Transverse colon (tissue), 4 donors: Measurements from ENCODE around the gene TMTC2. TPM values are rescaled to one million over a fixed set of nuclear protein-coding genes. Genes with fewer than 3 reads are reported as not detected.

Experiments
- DNase-seq: peaks from one replicate; pipeline ENCODE4 v3.0.0-alpha.2; 2019
- H3K27ac ChIP-seq, 4 donors: fragments of 200-600 bp; sonication (generic); 2 replicates each; pipeline ENCODE4 v1.5.1; 2016 to 2018; ENCODE audit warnings: inconsistent platforms in 4 of 4
- H3K27me3 ChIP-seq: fragments of 200-600 bp; sonication (generic); 2 replicates; pipeline ENCODE4 v1.5.1; 2017; ENCODE audit warnings: inconsistent platforms
- H3K36me3 ChIP-seq, 4 donors: fragments of 200-600 bp; sonication (generic); 2 replicates each; pipeline ENCODE4 v1.5.1; 2017 to 2019; ENCODE audit warnings: inconsistent platforms in 4 of 4
- H3K4me1 ChIP-seq, 4 donors: fragments of 200-600 bp; sonication (generic); 2 replicates each; pipeline ENCODE4 v1.5.1; 2017 to 2020; ENCODE audit warnings: inconsistent platforms in 4 of 4
- H3K4me3 ChIP-seq, 4 donors: fragments of 200-600 bp; sonication (generic); 1 replicate in 1 of 4; 2 replicates in 3 of 4; pipeline versions ENCODE4 v1.5.1 to v1.6.1; 2017 to 2019; ENCODE audit warnings: inconsistent platforms in 4 of 4
- H3K9me3 ChIP-seq, 2 donors: fragments of 200-600 bp; sonication (generic); 2 replicates each; pipeline ENCODE4 v1.5.1; 2017 to 2019; ENCODE audit warnings: inconsistent platforms in 2 of 2
- EP300 ChIP-seq: sonication (generic); formaldehyde crosslinking; IDR thresholded peaks from one replicate; pipeline ENCODE4 v1.6.1; 2017; ENCODE audit warnings: antibody characterized with exemption, low read depth
- POLR2A ChIP-seq: fragments of 450-650 bp; IDR thresholded peaks from one replicate; pipeline ENCODE4 v1.6.1; 2016; ENCODE audit warnings: antibody characterized with exemption, mild to moderate bottlenecking, moderate library complexity
- POLR2AphosphoS5 ChIP-seq, 3 donors: sonication (generic); formaldehyde crosslinking; IDR thresholded peaks; one replicate each; pipeline ENCODE4 v1.6.1; 2016; ENCODE audit warnings: antibody characterized with exemption in 3 of 3
- WGBS, 2 donors: methylation state at CpG; one replicate each; pipeline ENCODE4 v1.1.5; 2018; ENCODE audit warnings: low coverage in 1 of 2; 5-methylcytosine and 5-hydroxymethylcytosine counted together
- in situ Hi-C, 4 donors: fragments of 200-750 bp; cut with MboI; loops; one replicate each; pipeline versions ENCODE4 v1.15.0 to v1.15.1; 2017; ENCODE audit warnings: low sequenced_read_pairs in 3 of 4, low pct_ligation_motif_present in 1 of 4, low pct_unique_long_range_greater_than_20kb in 1 of 4
- intact Hi-C: fragments of 100-400 bp; cut with DNase I; formaldehyde crosslinking; loops from one replicate; pipeline ENCODE4 v1.15.1; 2023; ENCODE audit warnings: low total_unique reads
- total RNA-seq, 4 donors: library from RNA; depleted of rRNA; stranded (reverse); fragments of >200 nt; gene quantifications; one replicate each; pipeline ENCODE4 v1.1.0, GENCODE V29; 2016
- TF ChIP-seq, protein P1 (sequence below), 5 experiments: fragments of 200-600 bp in 3 of 5; fragments of 450-650 bp in 2 of 5; sonication (generic) in 3 of 5; IDR thresholded peaks; 1 replicate in 2 of 5; 2 replicates in 3 of 5; pipeline ENCODE4 v1.5.1; 2016 to 2017; ENCODE audit warnings: antibody characterized with exemption in 5 of 5, inconsistent platforms in 3 of 5, mild to moderate bottlenecking in 2 of 5, moderate library complexity in 1 of 5

TMTC2 gene
- total RNA-seq, 4 donors from 2014 or later = 11.3 to 19.8 (median 17.1) TPM

- Histone ChIP-seq H3K9me3 (no peaks in the 10 kb centered on the region), H3K4me3 (no peak overlapping the region), H3K27ac (no peak overlapping the region), H3K36me3 (no peaks in the 10 kb centered on the region), H3K27me3 (no peaks in the 10 kb centered on the region), H3K4me1 (peaks cover 0 to 5% (median 2%) of the 10 kb centered on the region in 4 donors)
- no peak for DNase-seq
- in situ Hi-C loops (no loop called here), intact Hi-C loops (no loop called here)
- TF ChIP-seq POLR2AphosphoS5 (IDR thresholded peaks at IDR 0.05) (no peak), EP300 (no peak), POLR2A (no peak)
- TF ChIP-seq, protein P1, sequence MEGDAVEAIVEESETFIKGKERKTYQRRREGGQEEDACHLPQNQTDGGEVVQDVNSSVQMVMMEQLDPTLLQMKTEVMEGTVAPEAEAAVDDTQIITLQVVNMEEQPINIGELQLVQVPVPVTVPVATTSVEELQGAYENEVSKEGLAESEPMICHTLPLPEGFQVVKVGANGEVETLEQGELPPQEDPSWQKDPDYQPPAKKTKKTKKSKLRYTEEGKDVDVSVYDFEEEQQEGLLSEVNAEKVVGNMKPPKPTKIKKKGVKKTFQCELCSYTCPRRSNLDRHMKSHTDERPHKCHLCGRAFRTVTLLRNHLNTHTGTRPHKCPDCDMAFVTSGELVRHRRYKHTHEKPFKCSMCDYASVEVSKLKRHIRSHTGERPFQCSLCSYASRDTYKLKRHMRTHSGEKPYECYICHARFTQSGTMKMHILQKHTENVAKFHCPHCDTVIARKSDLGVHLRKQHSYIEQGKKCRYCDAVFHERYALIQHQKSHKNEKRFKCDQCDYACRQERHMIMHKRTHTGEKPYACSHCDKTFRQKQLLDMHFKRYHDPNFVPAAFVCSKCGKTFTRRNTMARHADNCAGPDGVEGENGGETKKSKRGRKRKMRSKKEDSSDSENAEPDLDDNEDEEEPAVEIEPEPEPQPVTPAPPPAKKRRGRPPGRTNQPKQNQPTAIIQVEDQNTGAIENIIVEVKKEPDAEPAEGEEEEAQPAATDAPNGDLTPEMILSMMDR (IDR thresholded peaks at IDR 0.05) = no peak
- WGBS, 2 donors = 80 to 88% methylated on average over 1 of the region's 1 CpG
Observed at GRCh38 chr12:82652071-82652470, 34.6 kb upstream of the TMTC2 start.

- Histone ChIP-seq H3K36me3 (no peaks in the 10 kb centered on the region), H3K27ac (no peak overlapping the region), H3K27me3 (no peaks in the 10 kb centered on the region), H3K4me3 (no peak overlapping the region), H3K9me3 (no peaks in the 10 kb centered on the region), H3K4me1 (peaks cover 0 to 4% (median 2%) of the 10 kb centered on the region in 4 donors)
- no peak for TF ChIP-seq POLR2A
- in situ Hi-C loops = no loop called here
- no peak for DNase-seq
- intact Hi-C loops = no loop called here
- 43 to 49% methylated on average over 4 of the region's 4 CpGs for WGBS, 2 donors
Observed at GRCh38 chr12:82655751-82656150, 31.0 kb upstream of the TMTC2 start.

DNA sequence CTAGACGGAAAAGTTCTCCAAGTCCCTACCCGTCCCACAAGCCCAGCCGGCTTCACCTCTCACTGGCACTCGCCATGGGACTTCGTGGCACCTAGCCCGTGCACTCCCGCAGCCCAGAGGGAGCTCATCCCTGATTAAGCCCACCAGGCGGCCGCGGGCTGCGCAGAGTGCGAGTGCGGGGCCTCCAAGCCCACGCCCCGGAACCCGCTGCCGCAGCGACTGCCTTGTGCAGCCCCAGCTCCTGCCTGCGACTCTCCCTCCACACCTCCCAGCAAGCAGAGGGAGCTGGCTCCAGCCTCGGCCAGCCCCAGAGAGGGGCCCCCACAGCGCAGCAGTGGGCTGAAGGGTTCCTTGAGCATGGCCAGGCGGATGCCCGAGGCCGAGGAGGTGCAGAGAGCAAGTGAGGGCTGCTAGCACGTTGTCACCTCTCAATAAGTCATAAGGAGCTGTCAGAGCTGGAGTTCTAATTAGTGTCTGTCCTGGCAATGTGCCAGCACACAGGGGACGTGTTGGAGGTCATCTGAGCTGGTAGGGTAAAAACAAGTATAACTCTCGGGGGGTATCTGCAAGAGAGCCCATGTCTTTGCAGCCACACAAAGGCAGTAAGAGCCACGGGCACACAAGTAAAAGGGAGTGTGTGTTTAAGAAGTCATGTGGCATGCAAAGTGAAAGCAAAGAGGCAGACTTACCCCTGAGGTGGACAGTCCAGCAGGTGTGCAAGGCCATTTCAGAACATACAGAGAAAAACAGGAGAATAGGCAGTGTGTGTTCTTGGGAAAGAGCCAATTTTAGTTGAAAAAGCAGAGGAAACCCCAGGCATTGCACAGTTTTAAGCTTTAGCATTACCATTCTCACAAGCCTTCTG, 27.1 kb upstream of the TMTC2 start:
- DNase-seq = no peak
- in situ Hi-C loops (no loop called here), intact Hi-C loops (no loop called here)
- H3K36me3 ChIP-seq = no peaks in the 10 kb centered on the region
- H3K9me3 ChIP-seq = no peaks in the 10 kb centered on the region
- H3K4me3 ChIP-seq = no peak overlapping the region
- H3K27ac ChIP-seq = no peak overlapping the region
- TF ChIP-seq, protein P1 (IDR thresholded peaks at IDR 0.05) = no peak
- no peak for TF ChIP-seq EP300
- no peaks in the 10 kb centered on the region for H3K27me3 ChIP-seq
- 85 to 90% methylated on average over 2 to 25 of the region's 28 CpGs for WGBS, 2 donors
- H3K4me1 ChIP-seq = peaks cover 0 to 5% (median 0%) of the 10 kb centered on the region in 4 donors

- no peak overlapping the region for H3K4me3 ChIP-seq
- 86 to 92% methylated on average over 3 of the region's 3 CpGs for WGBS, 2 donors
- in situ Hi-C loops (no loop called here), intact Hi-C loops (no loop called here)
- no peak overlapping the region for H3K27ac ChIP-seq
- no peaks in the 10 kb centered on the region for H3K36me3 ChIP-seq
- H3K27me3 ChIP-seq = no peaks in the 10 kb centered on the region
- no peaks in the 10 kb centered on the region for H3K9me3 ChIP-seq
- TF ChIP-seq, protein P1 (IDR thresholded peaks at IDR 0.05) = no peak
- TF ChIP-seq EP300 (no peak), POLR2AphosphoS5 (IDR thresholded peaks at IDR 0.05) (no peak), POLR2A (no peak)
- DNase-seq = no peak
- H3K4me1 ChIP-seq = peaks cover 0 to 5% (median 0%) of the 10 kb centered on the region in 4 donors
Observed at GRCh38 chr12:82660541-82661325, 26.0 kb upstream of the TMTC2 start.
